B cell (primary cell): ENCODE data around the gene LRRN4CL. TPM values are rescaled to one million over a fixed set of nuclear protein-coding genes. Genes with fewer than 3 reads are reported as not detected.

Source experiments
- ATAC-seq: fragments of 200-7000 bp; cut with Tn5 transposase; one replicate; pipeline ENCODE4 v1.10.0; 2021; ENCODE audit warnings: low read depth, mild to moderate bottlenecking, moderate number of reproducible peaks, moderate library complexity
- CTCF ChIA-PET: fragments of 350-600 bp; sonication (Branson Sonifier 250); formaldehyde crosslinking; loops from one replicate; lab custom pipeline; 2021; ENCODE audit warnings: antibody characterized with exemption, inconsistent platforms; lab: Charles Lee
- POLR2A ChIA-PET: fragments of 350-600 bp; sonication (Branson Sonifier 250); formaldehyde crosslinking; loops from one replicate; lab custom pipeline; 2021; ENCODE audit warnings: antibody characterized with exemption; lab: Charles Lee
- DNase-seq: peaks from one replicate; pipeline ENCODE4 v3.0.0; 2013
- H2AFZ ChIP-seq: 2 replicates; pipeline ENCODE4 v1.6.1; 2012; ENCODE audit warnings: mild to moderate bottlenecking, low read depth, low read length; ENCODE audit not compliant: insufficient read depth, poor library complexity, severe bottlenecking
- H3K27ac ChIP-seq, 2 donors: 1 replicate in 1 of 2; 2 replicates in 1 of 2; pipeline ENCODE4 v1.5.1; 2012 to 2013; ENCODE audit warnings: low read length in 2 of 2, mild to moderate bottlenecking in 2 of 2, moderate library complexity in 1 of 2
- H3K27me3 ChIP-seq, 4 experiments: fragments of 200-600 bp in 1 of 4; sonication (generic) in 1 of 4; replicated peaks in 1 of 4; 1 replicate in 2 of 4; 2 replicates in 2 of 4; pipeline versions ENCODE4 v1.6.1 to v1.7.0; 2013 to 2016; ENCODE audit warnings: low read length in 3 of 4, mild to moderate bottlenecking in 2 of 4, mixed read lengths in 1 of 4, moderate library complexity in 1 of 4; ENCODE audit not compliant: insufficient read depth in 4 of 4, control insufficient read depth in 3 of 4; ENCODE audit errors: control extremely low read depth in 1 of 4
- H3K36me3 ChIP-seq, 2 experiments: replicated peaks in 1 of 2; 1 replicate in 1 of 2; 2 replicates in 1 of 2; pipeline versions ENCODE4 v1.6.1 to v1.7.1; 2013; ENCODE audit warnings: low read length in 1 of 2; ENCODE audit not compliant: insufficient read depth in 2 of 2, control insufficient read depth in 1 of 2; ENCODE audit errors: control extremely low read depth in 1 of 2, extremely low read depth in 1 of 2
- H3K4me1 ChIP-seq, 2 donors: fragments of 200-600 bp in 1 of 2; sonication (generic) in 1 of 2; 1 replicate in 1 of 2; 2 replicates in 1 of 2; pipeline versions ENCODE4 v1.5.1 to v1.6.1; 2013 to 2017; ENCODE audit warnings: low read length in 2 of 2; ENCODE audit not compliant: control insufficient read depth in 2 of 2, insufficient read depth in 2 of 2
- H3K4me2 ChIP-seq: replicated peaks from 2 replicates; pipeline ENCODE3; 2012; ENCODE audit warnings: mild to moderate bottlenecking, low read depth, low read length; ENCODE audit not compliant: poor library complexity, severe bottlenecking
- H3K4me3 ChIP-seq, 5 experiments: fragments of 200-600 bp in 1 of 5; sonication (generic) in 1 of 5; 1 replicate in 3 of 5; 2 replicates in 2 of 5; pipeline versions ENCODE4 v1.5.1 to v1.7.0; 2011 to 2016; ENCODE audit warnings: low read length in 4 of 5, mild to moderate bottlenecking in 4 of 5, low read depth in 2 of 5, control low read depth in 1 of 5, moderate library complexity in 1 of 5; ENCODE audit not compliant: insufficient read depth in 1 of 5; ENCODE audit errors: control extremely low read depth in 1 of 5, extremely low read depth in 1 of 5
- H3K79me2 ChIP-seq: fragments of 200-600 bp; sonication (generic); one replicate; pipeline ENCODE4 v1.6.0; 2016; ENCODE audit warnings: low read length; ENCODE audit not compliant: control insufficient read depth, insufficient read depth
- H3K9ac ChIP-seq: fragments of 200-600 bp; sonication (generic); 2 replicates; pipeline ENCODE4 v1.6.1; 2017; ENCODE audit warnings: mild to moderate bottlenecking, low read length, moderate library complexity
- H3K9me3 ChIP-seq, 3 donors: one replicate each; pipeline versions ENCODE4 v1.6.1 to v1.7.1; 2013; ENCODE audit warnings: low read length in 2 of 3; ENCODE audit not compliant: control insufficient read depth in 2 of 3, insufficient read depth in 1 of 3; ENCODE audit errors: control extremely low read depth in 1 of 3
- H4K20me1 ChIP-seq: 2 replicates; pipeline ENCODE4 v1.6.0; 2012; ENCODE audit warnings: mild to moderate bottlenecking, low read length; ENCODE audit not compliant: insufficient read depth, control insufficient read depth, poor library complexity, severe bottlenecking
- H3K27ac Mint-ChIP-seq: one replicate; pipeline ENCODE4 v1.8.0; 2021; ENCODE audit warnings: mixed read lengths
- H3K27me3 Mint-ChIP-seq: one replicate; pipeline ENCODE4 v1.8.0; 2021; ENCODE audit warnings: mixed read lengths
- H3K4me1 Mint-ChIP-seq: one replicate; pipeline ENCODE4 v1.8.0; 2021; ENCODE audit warnings: mixed read lengths
- H3K4me3 Mint-ChIP-seq: one replicate; pipeline ENCODE4 v1.8.0; 2021; ENCODE audit warnings: mixed read lengths
- H3K9me3 Mint-ChIP-seq: one replicate; pipeline ENCODE4 v1.8.0; 2022; ENCODE audit warnings: mixed read lengths; ENCODE audit not compliant: insufficient read depth
- EZH2 ChIP-seq: IDR thresholded peaks from 2 replicates; pipeline ENCODE4 v1.6.1; 2012; ENCODE audit warnings: borderline replicate concordance, low read depth, mild to moderate bottlenecking, moderate library complexity, low read length; ENCODE audit not compliant: insufficient read depth, poor library complexity, severe bottlenecking
- WGBS: methylation state at CpG from one replicate; pipeline ENCODE4 v1.1.5; 2013; ENCODE audit warnings: missing lambda C conversion rate; ENCODE audit not compliant: insufficient coverage; 5-methylcytosine and 5-hydroxymethylcytosine counted together
- intact Hi-C: fragments of 100-400 bp; cut with micrococcal nuclease; formaldehyde crosslinking; loops from one replicate; pipeline ENCODE4 v1.10.0; 2022
- polyA plus RNA-seq: library from polyadenylated mRNA; depleted of rRNA; stranded (reverse); fragments of >200 nt; gene quantifications from 2 replicates; pipeline ENCODE4 v1.2.3, GENCODE V29; 2012
- total RNA-seq, 2 donors: library from RNA; stranded (reverse); fragments of 120-200 nt in 1 of 2; gene quantifications; 1 replicate in 1 of 2; 2 replicates in 1 of 2; pipeline versions ENCODE4 v1.2.3 to v1.2.4, GENCODE V29; 2013 to 2022
- TF ChIP-seq, protein P1 (sequence below): fragments of 200-600 bp; IDR thresholded peaks from one replicate; pipeline ENCODE4 v1.8.0; 2022; ENCODE audit warnings: antibody characterized with exemption, mild to moderate bottlenecking

The LRRN4CL gene
- total and polyA plus RNA-seq, 2 donors (not counting 1 experiment from before 2014, with no cell fraction given): 0.03 to 0.25 TPM

DNA sequence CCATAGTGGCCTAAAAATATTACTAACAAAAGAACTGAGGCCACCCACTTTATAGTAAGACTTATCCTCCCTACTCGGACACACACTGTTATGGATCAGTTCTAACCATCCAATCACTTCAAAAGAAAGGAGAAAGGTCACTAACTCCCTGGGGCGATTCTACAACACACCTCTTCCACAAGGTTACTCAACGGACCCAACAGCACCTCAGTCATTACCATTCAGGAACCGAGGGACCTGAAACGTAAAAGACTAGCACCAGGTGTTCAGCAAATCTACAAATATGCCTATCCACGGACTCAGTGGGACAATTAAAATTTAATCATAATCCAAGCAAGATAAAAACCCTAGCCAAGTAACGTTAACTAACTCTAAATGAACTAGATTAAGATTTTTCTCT is 36.3 kb upstream of the LRRN4CL start:
- DNase-seq (no peak), ATAC-seq (no peak)
- Mint-ChIP-seq H3K4me3 (peak overlapping the region; percentile 95), H3K9me3 (no peaks in the 10 kb centered on the region), H3K27ac (peak overlapping the region; percentile 99), H3K27me3 (no peaks in the 10 kb centered on the region), H3K4me1 (peaks cover 56% of the 10 kb centered on the region)
- Histone ChIP-seq H4K20me1 (peaks cover 55% of the 10 kb centered on the region), H3K27ac (peak overlapping the region; percentile 40 to 90), H3K4me1 (peaks cover 37 to 41% of the 10 kb centered on the region in 2 donors), H3K27me3 (no peaks in the 10 kb centered on the region), H3K36me3 (peaks cover 7 to 37% of the 10 kb centered on the region in 2 experiments), H3K4me2 (peak overlapping the region; percentile 91), H3K4me3 (peak overlapping the region; percentile 94 to 100 (median 99)), H3K9ac (peak overlapping the region; percentile 93), H2AFZ (no peak overlapping the region), H3K79me2 (peaks cover 83% of the 10 kb centered on the region), H3K9me3 (no peaks in the 10 kb centered on the region)
- 2% methylated on average over 6 of the region's 7 CpGs for WGBS
- intact Hi-C loops: loop anchor here (2.0 kb wide), 5 partner anchors 55 to 155 kb away; partner anchors contain the start of genes EML3, ROM1, SLC3A2 and STX5
- ChIA-PET CTCF (interaction anchor here (0.8 to 5.5 kb wide), 2 partner anchors 11 to 61 kb away, joined by 3 to 34 read pairs; partner anchors contain the start of gene TMEM179B), POLR2A (interaction anchor here (0.6 to 4.0 kb wide), 7 partner anchors 17 to 156 kb away, joined by 3 to 66 read pairs (median 14); partner anchors contain the start of genes BSCL2, C11orf98, CSKMT and GNG3)
- TF ChIP-seq, protein P1, sequence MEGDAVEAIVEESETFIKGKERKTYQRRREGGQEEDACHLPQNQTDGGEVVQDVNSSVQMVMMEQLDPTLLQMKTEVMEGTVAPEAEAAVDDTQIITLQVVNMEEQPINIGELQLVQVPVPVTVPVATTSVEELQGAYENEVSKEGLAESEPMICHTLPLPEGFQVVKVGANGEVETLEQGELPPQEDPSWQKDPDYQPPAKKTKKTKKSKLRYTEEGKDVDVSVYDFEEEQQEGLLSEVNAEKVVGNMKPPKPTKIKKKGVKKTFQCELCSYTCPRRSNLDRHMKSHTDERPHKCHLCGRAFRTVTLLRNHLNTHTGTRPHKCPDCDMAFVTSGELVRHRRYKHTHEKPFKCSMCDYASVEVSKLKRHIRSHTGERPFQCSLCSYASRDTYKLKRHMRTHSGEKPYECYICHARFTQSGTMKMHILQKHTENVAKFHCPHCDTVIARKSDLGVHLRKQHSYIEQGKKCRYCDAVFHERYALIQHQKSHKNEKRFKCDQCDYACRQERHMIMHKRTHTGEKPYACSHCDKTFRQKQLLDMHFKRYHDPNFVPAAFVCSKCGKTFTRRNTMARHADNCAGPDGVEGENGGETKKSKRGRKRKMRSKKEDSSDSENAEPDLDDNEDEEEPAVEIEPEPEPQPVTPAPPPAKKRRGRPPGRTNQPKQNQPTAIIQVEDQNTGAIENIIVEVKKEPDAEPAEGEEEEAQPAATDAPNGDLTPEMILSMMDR: no peak
- no peak for TF ChIP-seq EZH2

DNA sequence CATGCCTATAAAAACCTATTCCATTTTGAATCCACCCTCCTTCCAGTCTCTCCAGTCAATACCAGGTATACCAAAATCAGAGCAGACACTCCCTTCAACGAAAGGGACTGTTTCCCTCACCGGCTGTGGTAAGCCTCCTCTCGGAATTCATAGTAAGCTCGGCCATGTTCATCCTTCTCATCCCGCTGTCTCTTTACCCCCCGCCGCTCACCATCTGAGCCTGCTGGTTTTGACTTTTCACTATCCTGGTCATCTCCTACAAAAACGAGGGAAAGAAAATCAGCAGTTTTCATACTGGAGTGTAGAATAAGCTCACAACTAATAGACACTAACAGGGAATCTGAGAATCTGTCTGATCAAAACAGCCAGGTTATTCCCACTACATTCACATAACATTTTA is 34.8 kb upstream of the LRRN4CL start:
- WGBS: 83% methylated on average over 4 of the region's 8 CpGs
- CTCF ChIA-PET: interaction anchor here (0.6 kb wide), 1 partner anchor 146 kb away, joined by 4 read pairs; no protein-coding TSS in a partner anchor
- Histone ChIP-seq H3K4me2 (peak overlapping the region; percentile 91), H3K27ac (peak overlapping the region in 1 of 2 donors; percentile 32), H3K36me3 (peaks cover 7 to 52% of the 10 kb centered on the region in 2 experiments), H4K20me1 (peaks cover 54% of the 10 kb centered on the region), H3K9me3 (no peaks in the 10 kb centered on the region), H3K79me2 (peaks cover 84% of the 10 kb centered on the region), H3K4me1 (peaks cover 27 to 30% of the 10 kb centered on the region in 2 donors), H3K4me3 (no peak overlapping the region), H3K27me3 (no peaks in the 10 kb centered on the region), H2AFZ (no peak overlapping the region), H3K9ac (peak overlapping the region; percentile 93)
- DNase-seq: no peak
- intact Hi-C loops: no loop called here
- Mint-ChIP-seq H3K27ac (peak overlapping the region; percentile 6), H3K4me3 (peak overlapping the region; percentile 95), H3K27me3 (no peaks in the 10 kb centered on the region), H3K9me3 (no peaks in the 10 kb centered on the region), H3K4me1 (peaks cover 50% of the 10 kb centered on the region)
- ATAC-seq: no peak
- POLR2A ChIA-PET: interaction anchor here (0.5 to 0.9 kb wide), 4 partner anchors 43 to 1982 kb away, joined by 3 to 6 read pairs (median 4); partner anchors contain the start of gene NXF1
- TF ChIP-seq EZH2: no peak
